K562 (cell line): ENCODE results near the gene C10orf105. TPM values are rescaled to one million over a fixed set of nuclear protein-coding genes. Genes with fewer than 3 reads are reported as not detected.

Source experiments
- ELF1 ChIP-seq: fragments of 200-800 bp; sonication (Bioruptor generic); IDR thresholded peaks from 2 replicates; pipeline ENCODE4 v1.6.1; 2016; ENCODE audit warnings: missing genetic modification characterization, missing compliant biosample characterization
- GABPB1 ChIP-seq: sonication (generic); formaldehyde crosslinking; IDR thresholded peaks from 2 replicates; pipeline ENCODE4 v1.8.0; 2022; ENCODE audit warnings: mild to moderate bottlenecking, missing genetic modification reagents
- GATAD2A ChIP-seq: fragments of 450-650 bp; IDR thresholded peaks from 2 replicates; pipeline ENCODE4 v1.6.1; 2017
- NR4A1 ChIP-seq, 2 experiments: fragments of 250-450 bp in 1 of 2; fragments of 450-650 bp in 1 of 2; sonication (Bioruptor Pico) in 1 of 2; IDR thresholded peaks; 2 replicates each; pipeline versions ENCODE4 v1.4.0 to v1.6.1; 2016 to 2020; ENCODE audit warnings: mild to moderate bottlenecking in 2 of 2, missing compliant biosample characterization in 1 of 2, missing genetic modification characterization in 1 of 2, moderate library complexity in 1 of 2
- OTX1 ChIP-seq: fragments of 450-650 bp; formaldehyde crosslinking; IDR thresholded peaks from 2 replicates; pipeline ENCODE4 v1.4.0; 2022; ENCODE audit warnings: mild to moderate bottlenecking
- RAD21 ChIP-seq, 2 experiments: fragments of 250-450 bp in 1 of 2; fragments of 450-650 bp in 1 of 2; sonication (Bioruptor Pico) in 1 of 2; formaldehyde crosslinking in 1 of 2; IDR thresholded peaks in 1 of 2; conservative IDR thresholded peaks in 1 of 2; 2 replicates each; pipeline versions ENCODE4 v1.4.0 to v1.8.0; 2020 to 2022; ENCODE audit warnings: mild to moderate bottlenecking in 2 of 2, moderate library complexity in 1 of 2
- polyA plus RNA-seq, 8 experiments: library from polyadenylated mRNA; depleted of rRNA in 4 of 8; stranded (reverse) in 5 of 8; unstranded in 3 of 8; fragments of >200 nt; fragmentation: Nextera tagmentation in 2 of 8; fragmentation: Illumina TruSeq in 1 of 8; extraction: Ambion mirVana in 2 of 8; extraction: Trizol in 1 of 8; gene quantifications; 2 replicates each; pipeline versions ENCODE4 v1.2.1 to v1.2.3, GENCODE V29; 2011 to 2014; ENCODE audit warnings: inconsistent platforms in 1 of 8, missing spikeins in 1 of 8
- total RNA-seq, 7 experiments: library from RNA; depleted of rRNA in 6 of 7; stranded (reverse); fragments of >200 nt in 6 of 7; fragmentation: Illumina TruSeq in 2 of 7; extraction: Trizol in 2 of 7; gene quantifications; 2 replicates each; pipeline versions ENCODE4 v1.2.1 to v1.2.3, GENCODE V29; 2011 to 2021; ENCODE audit warnings: low replicate concordance in 1 of 7
- TF ChIP-seq, protein P1 (sequence below): fragments of 250-450 bp; sonication (Bioruptor Pico); IDR thresholded peaks from 2 replicates; pipeline ENCODE4 v1.5.0; 2021; ENCODE audit warnings: mild to moderate bottlenecking, borderline replicate concordance
- TF ChIP-seq, protein P2 (sequence below): fragments of 200-800 bp; sonication (Bioruptor generic); IDR thresholded peaks from 2 replicates; pipeline ENCODE4 v1.6.1; 2017; ENCODE audit warnings: missing genetic modification characterization, missing compliant biosample characterization
- TF ChIP-seq, protein P3 (sequence below): fragments of 450-650 bp; IDR thresholded peaks from 2 replicates; pipeline ENCODE4 v1.6.1; 2017; ENCODE audit warnings: antibody characterized with exemption, mild to moderate bottlenecking
- TF ChIP-seq, protein P4 (sequence below): fragments of 250-450 bp; sonication (Bioruptor Pico); IDR thresholded peaks from 2 replicates; pipeline ENCODE4 v1.8.0; 2021; ENCODE audit warnings: moderate library complexity, mild to moderate bottlenecking, inconsistent platforms
- TF ChIP-seq, protein P5 (sequence below): fragments of 450-650 bp; IDR thresholded peaks from 2 replicates; pipeline ENCODE4 v1.6.1; 2016; ENCODE audit warnings: low read depth, mild to moderate bottlenecking, moderate library complexity
- TF ChIP-seq, protein P6 (sequence below): fragments of 450-650 bp; formaldehyde crosslinking; conservative IDR thresholded peaks from 2 replicates; pipeline ENCODE4 v1.4.0; 2022; ENCODE audit warnings: mild to moderate bottlenecking, missing genetic modification characterization

The C10orf105 gene
- total and polyA plus RNA-seq, 9 of the 15 experiments (the other 6 are each of a cell fraction or from before 2014, with no cell fraction given) = 0.03 to 0.25 (median 0.04) TPM; not detected in 3

DNA sequence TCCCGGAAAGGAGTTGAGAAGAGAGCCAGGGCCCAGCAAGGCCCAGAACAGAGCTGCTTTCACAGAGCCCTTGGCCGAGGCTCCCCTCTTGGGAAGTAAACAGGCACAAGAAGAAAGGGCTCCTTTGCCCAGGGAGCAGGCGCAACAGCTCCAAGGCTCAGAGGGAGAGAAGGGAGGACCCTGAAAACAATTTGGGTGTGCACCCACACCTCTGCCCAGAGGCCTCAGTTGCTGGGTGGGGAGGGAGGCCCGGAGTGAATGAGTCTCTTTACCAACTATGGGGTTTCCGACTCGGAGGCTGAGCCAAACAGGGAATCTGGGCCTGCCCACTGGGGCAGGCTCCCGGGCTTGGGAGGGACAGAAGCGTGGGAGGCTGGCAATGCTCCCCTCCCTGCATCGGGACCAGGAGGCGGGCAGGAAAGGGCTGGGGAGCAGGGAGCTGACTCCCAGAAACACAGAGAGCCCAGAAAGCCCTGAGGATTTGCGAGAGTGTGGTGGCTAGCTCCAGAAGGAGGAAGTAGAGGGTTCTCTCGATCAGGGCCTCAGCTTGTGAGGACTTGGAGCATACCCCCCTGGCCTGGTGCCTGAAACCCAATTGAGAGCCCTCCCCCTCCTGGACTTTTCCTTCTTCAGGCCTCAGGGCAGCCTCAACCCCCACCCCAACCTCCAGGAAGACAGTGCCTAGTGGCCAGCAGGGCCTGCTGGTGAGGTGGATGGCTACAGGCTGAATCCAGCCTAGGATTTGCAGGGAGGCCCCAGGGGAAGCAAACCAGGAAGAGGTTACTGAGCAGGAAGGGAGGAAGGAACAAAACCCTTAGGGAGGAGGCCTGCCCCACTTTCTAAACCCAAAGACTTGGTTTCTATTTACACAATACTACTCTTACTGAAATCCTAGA, 6.2 kb downstream of the C10orf105 start (continued):
- TF ChIP-seq, protein P1, sequence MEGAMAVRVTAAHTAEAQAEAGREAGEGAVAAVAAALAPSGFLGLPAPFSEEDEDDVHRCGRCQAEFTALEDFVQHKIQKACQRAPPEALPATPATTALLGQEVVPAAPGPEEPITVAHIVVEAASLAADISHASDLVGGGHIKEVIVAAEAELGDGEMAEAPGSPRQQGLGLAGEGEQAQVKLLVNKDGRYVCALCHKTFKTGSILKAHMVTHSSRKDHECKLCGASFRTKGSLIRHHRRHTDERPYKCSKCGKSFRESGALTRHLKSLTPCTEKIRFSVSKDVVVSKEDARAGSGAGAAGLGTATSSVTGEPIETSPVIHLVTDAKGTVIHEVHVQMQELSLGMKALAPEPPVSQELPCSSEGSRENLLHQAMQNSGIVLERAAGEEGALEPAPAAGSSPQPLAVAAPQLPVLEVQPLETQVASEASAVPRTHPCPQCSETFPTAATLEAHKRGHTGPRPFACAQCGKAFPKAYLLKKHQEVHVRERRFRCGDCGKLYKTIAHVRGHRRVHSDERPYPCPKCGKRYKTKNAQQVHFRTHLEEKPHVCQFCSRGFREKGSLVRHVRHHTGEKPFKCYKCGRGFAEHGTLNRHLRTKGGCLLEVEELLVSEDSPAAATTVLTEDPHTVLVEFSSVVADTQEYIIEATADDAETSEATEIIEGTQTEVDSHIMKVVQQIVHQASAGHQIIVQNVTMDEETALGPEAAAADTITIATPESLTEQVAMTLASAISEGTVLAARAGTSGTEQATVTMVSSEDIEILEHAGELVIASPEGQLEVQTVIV (CRISPR knock-in tag) = no peak
- TF ChIP-seq, protein P2, sequence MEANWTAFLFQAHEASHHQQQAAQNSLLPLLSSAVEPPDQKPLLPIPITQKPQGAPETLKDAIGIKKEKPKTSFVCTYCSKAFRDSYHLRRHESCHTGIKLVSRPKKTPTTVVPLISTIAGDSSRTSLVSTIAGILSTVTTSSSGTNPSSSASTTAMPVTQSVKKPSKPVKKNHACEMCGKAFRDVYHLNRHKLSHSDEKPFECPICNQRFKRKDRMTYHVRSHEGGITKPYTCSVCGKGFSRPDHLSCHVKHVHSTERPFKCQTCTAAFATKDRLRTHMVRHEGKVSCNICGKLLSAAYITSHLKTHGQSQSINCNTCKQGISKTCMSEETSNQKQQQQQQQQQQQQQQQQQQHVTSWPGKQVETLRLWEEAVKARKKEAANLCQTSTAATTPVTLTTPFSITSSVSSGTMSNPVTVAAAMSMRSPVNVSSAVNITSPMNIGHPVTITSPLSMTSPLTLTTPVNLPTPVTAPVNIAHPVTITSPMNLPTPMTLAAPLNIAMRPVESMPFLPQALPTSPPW (CRISPR knock-in tag) = peak; percentile 60; the same call in 1 of the 2 replicates
- TF ChIP-seq ELF1 (tag) (peak; percentile 77), GATAD2A (no peak), NR4A1 (CRISPR knock-in tag; IDR thresholded peaks at IDR 0.05) (peak; percentile 47; the same call in 1 of the 2 replicates), NR4A1 (tag; IDR thresholded peaks at IDR 0.05) (no peak), OTX1 (CRISPR knock-in tag) (peak; percentile 78), GABPB1 (CRISPR knock-in tag) (no peak), RAD21 (CRISPR knock-in tag; conservative IDR thresholded peaks at IDR 0.05 in 1 of 2, IDR thresholded peaks at IDR 0.05 in 1 of 2) (peak in 1 of 2 experiments; percentile 19; a peak in 1 of 4 replicates)
- TF ChIP-seq, protein P3, sequence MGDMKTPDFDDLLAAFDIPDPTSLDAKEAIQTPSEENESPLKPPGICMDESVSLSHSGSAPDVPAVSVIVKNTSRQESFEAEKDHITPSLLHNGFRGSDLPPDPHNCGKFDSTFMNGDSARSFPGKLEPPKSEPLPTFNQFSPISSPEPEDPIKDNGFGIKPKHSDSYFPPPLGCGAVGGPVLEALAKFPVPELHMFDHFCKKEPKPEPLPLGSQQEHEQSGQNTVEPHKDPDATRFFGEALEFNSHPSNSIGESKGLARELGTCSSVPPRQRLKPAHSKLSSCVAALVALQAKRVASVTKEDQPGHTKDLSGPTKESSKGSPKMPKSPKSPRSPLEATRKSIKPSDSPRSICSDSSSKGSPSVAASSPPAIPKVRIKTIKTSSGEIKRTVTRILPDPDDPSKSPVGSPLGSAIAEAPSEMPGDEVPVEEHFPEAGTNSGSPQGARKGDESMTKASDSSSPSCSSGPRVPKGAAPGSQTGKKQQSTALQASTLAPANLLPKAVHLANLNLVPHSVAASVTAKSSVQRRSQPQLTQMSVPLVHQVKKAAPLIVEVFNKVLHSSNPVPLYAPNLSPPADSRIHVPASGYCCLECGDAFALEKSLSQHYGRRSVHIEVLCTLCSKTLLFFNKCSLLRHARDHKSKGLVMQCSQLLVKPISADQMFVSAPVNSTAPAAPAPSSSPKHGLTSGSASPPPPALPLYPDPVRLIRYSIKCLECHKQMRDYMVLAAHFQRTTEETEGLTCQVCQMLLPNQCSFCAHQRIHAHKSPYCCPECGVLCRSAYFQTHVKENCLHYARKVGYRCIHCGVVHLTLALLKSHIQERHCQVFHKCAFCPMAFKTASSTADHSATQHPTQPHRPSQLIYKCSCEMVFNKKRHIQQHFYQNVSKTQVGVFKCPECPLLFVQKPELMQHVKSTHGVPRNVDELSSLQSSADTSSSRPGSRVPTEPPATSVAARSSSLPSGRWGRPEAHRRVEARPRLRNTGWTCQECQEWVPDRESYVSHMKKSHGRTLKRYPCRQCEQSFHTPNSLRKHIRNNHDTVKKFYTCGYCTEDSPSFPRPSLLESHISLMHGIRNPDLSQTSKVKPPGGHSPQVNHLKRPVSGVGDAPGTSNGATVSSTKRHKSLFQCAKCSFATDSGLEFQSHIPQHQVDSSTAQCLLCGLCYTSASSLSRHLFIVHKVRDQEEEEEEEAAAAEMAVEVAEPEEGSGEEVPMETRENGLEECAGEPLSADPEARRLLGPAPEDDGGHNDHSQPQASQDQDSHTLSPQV = peak; percentile 52
- TF ChIP-seq, protein P4, sequence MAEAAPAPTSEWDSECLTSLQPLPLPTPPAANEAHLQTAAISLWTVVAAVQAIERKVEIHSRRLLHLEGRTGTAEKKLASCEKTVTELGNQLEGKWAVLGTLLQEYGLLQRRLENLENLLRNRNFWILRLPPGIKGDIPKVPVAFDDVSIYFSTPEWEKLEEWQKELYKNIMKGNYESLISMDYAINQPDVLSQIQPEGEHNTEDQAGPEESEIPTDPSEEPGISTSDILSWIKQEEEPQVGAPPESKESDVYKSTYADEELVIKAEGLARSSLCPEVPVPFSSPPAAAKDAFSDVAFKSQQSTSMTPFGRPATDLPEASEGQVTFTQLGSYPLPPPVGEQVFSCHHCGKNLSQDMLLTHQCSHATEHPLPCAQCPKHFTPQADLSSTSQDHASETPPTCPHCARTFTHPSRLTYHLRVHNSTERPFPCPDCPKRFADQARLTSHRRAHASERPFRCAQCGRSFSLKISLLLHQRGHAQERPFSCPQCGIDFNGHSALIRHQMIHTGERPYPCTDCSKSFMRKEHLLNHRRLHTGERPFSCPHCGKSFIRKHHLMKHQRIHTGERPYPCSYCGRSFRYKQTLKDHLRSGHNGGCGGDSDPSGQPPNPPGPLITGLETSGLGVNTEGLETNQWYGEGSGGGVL (CRISPR knock-in tag) = no peak
- TF ChIP-seq, protein P5, sequence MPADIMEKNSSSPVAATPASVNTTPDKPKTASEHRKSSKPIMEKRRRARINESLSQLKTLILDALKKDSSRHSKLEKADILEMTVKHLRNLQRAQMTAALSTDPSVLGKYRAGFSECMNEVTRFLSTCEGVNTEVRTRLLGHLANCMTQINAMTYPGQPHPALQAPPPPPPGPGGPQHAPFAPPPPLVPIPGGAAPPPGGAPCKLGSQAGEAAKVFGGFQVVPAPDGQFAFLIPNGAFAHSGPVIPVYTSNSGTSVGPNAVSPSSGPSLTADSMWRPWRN = no peak
- TF ChIP-seq, protein P6, sequence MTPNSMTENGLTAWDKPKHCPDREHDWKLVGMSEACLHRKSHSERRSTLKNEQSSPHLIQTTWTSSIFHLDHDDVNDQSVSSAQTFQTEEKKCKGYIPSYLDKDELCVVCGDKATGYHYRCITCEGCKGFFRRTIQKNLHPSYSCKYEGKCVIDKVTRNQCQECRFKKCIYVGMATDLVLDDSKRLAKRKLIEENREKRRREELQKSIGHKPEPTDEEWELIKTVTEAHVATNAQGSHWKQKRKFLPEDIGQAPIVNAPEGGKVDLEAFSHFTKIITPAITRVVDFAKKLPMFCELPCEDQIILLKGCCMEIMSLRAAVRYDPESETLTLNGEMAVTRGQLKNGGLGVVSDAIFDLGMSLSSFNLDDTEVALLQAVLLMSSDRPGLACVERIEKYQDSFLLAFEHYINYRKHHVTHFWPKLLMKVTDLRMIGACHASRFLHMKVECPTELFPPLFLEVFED (CRISPR knock-in tag) = 0 out of 2 replicates have a peak, but pooled peaks have one; percentile 41
